ENCODE measurements around the gene PTDSS2. TPM values are rescaled to one million over a fixed set of nuclear protein-coding genes. Genes with fewer than 3 reads are reported as not detected.
A peak's percentile ranks its signal among the peaks of the same experiment; 100 is the strongest.

PTDSS2 gene
- 105 and 295 TPM in 2 replicates for total RNA-seq (2011; cell fraction: chromatin; rRNA removed; ENCODE audit: low replicate concordance)
- 221 and 222 TPM in 2 replicates for total RNA-seq (2011; cell fraction: nucleolus; rRNA removed)
- 123 and 136 TPM in 2 replicates for total RNA-seq (2011; cell fraction: nucleoplasm; rRNA removed)
- 42.4 and 61.4 TPM in 2 replicates for total RNA-seq (2014; rRNA removed)
- 7.7 and 10.3 TPM in 2 replicates for total RNA-seq (2014; rRNA removed; fragmentation: Illumina TruSeq; extraction: Trizol)
- total RNA-seq (2015; rRNA removed; fragmentation: Illumina TruSeq; extraction: Trizol), result 17.2 and 19.2 TPM in 2 replicates
- 51.4 and 53.9 TPM in 2 replicates for total RNA-seq (2021)
- polyA plus RNA-seq (2011; rRNA removed), result 22.4 and 36.2 TPM in 2 replicates
- polyA plus RNA-seq (2011; cell fraction: cytosol; rRNA removed), result 31.4 and 55.2 TPM in 2 replicates
- 204 and 221 TPM in 2 replicates for polyA plus RNA-seq (2011; cell fraction: nucleus; rRNA removed)
- 33.8 and 52.0 TPM in 2 replicates for polyA plus RNA-seq (2012)
- 16.9 and 25.2 TPM in 2 replicates for polyA plus RNA-seq (2014; fragmentation: Illumina TruSeq; extraction: Trizol)
- 1 to 10 TPM in 1 of 2 experiments, under 1 TPM in 1; 0.45 to 1.1 TPM for polyA plus RNA-seq (2014; fragmentation: Nextera tagmentation; extraction: Ambion mirVana)
- polyA plus RNA-seq (2014; rRNA removed), result 36.8 and 38.3 TPM in 2 replicates
- 21.0 and 25.3 TPM in 2 replicates for polyA minus RNA-seq (2011; rRNA and poly(A)+ RNA removed)
- polyA minus RNA-seq (2011; cell fraction: cytosol; rRNA and poly(A)+ RNA removed), result 26.6 and 30.7 TPM in 2 replicates
- 37.0 and 51.1 TPM in 2 replicates for polyA minus RNA-seq (2011; cell fraction: nucleus; rRNA and poly(A)+ RNA removed)
- Bru-seq, nascent RNA, result percentile 66 among the genes with signal in this experiment
- BruChase-seq, experiment 1, labeled RNA remaining after a 2-hour chase, result percentile 69 among the genes with signal in this experiment
- percentile 74 among the genes with signal in this experiment for BruChase-seq, experiment 2, labeled RNA remaining after a 6-hour chase
- long read RNA-seq, experiment 1, transcript PTDSS2-201 (12 exons, 2,445 nt), result major isoform, 73 of 209 reads
- long read RNA-seq, experiment 1, partial matches to known transcripts, result 71 of 209 reads
- long read RNA-seq, experiment 1, other reads (novel, unspliced or antisense), result 61 of 209 reads
- long read RNA-seq, experiment 2, transcript PTDSS2-201 (12 exons, 2,445 nt), result major isoform, 31 of 79 reads
- long read RNA-seq, experiment 2, partial matches to known transcripts, result 11 of 79 reads
- long read RNA-seq, experiment 2, other reads (novel, unspliced or antisense), result 36 of 79 reads
- long read RNA-seq, experiment 3, transcript PTDSS2-201 (12 exons, 2,445 nt), result major isoform, 9 of 24 reads
- long read RNA-seq, experiment 3, partial matches to known transcripts, result 6 of 24 reads
- long read RNA-seq, experiment 3, other reads (novel, unspliced or antisense), result 6 of 24 reads

GRCh38 chr11:449889-450808 lies at the start of gene PTDSS2:
PTDSS2 (plus strand) TSS chr11:450279; CDS start chr11:450456, 177 bp downstream.
- CTCF ChIA-PET (ENCODE audit: low intra/inter-chr PET ratio), result no interaction called here
- Histone ChIP-seq H3K4me2 (ENCODE audit: insufficient read depth, low read length) (peak within 1 kb of the TSS; percentile 82), H3K4me1 (replicated peaks in 1 of 2; ENCODE audit: control insufficient read depth in 2 of 2, insufficient read depth in 2 of 2, low read length in 2 of 2) (peaks cover 27 to 75% of the 10 kb centered on the region in 2 experiments; a peak in 4 of 5 replicates), H3K36me3 (ENCODE audit: control insufficient read depth, insufficient read depth, low read length) (peaks cover 39% of the 10 kb centered on the region; the same call in 2 of the 3 replicates), H3K27ac (ENCODE audit: extremely low read depth, low read depth, low read length) (peak within 1 kb of the TSS; percentile 92), H3K27me3 (ENCODE audit: control insufficient read depth in 2 of 2, insufficient read depth in 2 of 2, low read length in 2 of 2) (no peaks in the 10 kb centered on the region), H3K9ac (ENCODE audit: insufficient read depth in 1 of 2, low read depth in 2 of 2, low read length in 2 of 2) (peak within 1 kb of the TSS; percentile 93 to 100), H2AFZ (ENCODE audit: low read depth, low read length) (peak within 1 kb of the TSS; percentile 90), H4K20me1 (replicated peaks; ENCODE audit: control insufficient read depth, insufficient read depth, low read length) (no peaks in the 10 kb centered on the region), H3K4me3 (peak within 1 kb of the TSS; percentile 99), H3K79me2 (ENCODE audit: control insufficient read depth, insufficient read depth, low read length) (peaks cover 67% of the 10 kb centered on the region), H3K9me1 (ENCODE audit: control insufficient read depth, insufficient read depth, low read length) (no peaks in the 10 kb centered on the region), H3K9me3 (replicated peaks; ENCODE audit: control insufficient read depth, insufficient read depth, low read depth, low read length) (no peaks in the 10 kb centered on the region)
- BruUV-seq (replicated peaks), result no TSS peak
- in situ Hi-C loops (cut with MboI), result loop anchor here (5.0 kb wide), 1 partner anchor 52 kb away; no protein-coding TSS in a partner anchor
- POLR2A ChIA-PET, result interaction anchor here (0.6 to 2.0 kb wide), 9 partner anchors 9 to 195 kb away, joined by 3 to 16 read pairs (median 4); partner anchors contain the start of gene ANO9
- DNase-seq (ENCODE audit: extremely low read depth in 1 of 4, low spot score in 3 of 4), result peak; percentile 81 to 98 (median 86)
- WGBS (ENCODE audit: insufficient coverage, low coverage, missing lambda C conversion rate), result under 1% methylated on average over 64 of the region's 108 CpGs
- FAIRE-seq, result peak; percentile 99
- ATAC-seq, result peak; percentile 89
- intact Hi-C loops (cut with micrococcal nuclease), result loop anchor here (2.0 to 5.0 kb wide), 3 partner anchors 43 to 58 kb away; partner anchors contain the start of genes PKP3 and RNH1
- TF ChIP-seq OTX1 (CRISPR knock-in tag; IDR thresholded peaks at IDR 0.05), result no peak
- no peak for TF ChIP-seq XRCC3 (IDR thresholded peaks at IDR 0.05)
- TF ChIP-seq KDM2B (CRISPR knock-in tag; IDR thresholded peaks at IDR 0.05), result 0 out of 2 replicates have a peak, but pooled peaks have one; percentile 2
- 0 out of 2 replicates have a peak, but pooled peaks have one; percentile 45 for TF ChIP-seq HDAC8 (tag; IDR thresholded peaks at IDR 0.05)
- peak; percentile 88 for TF ChIP-seq POLR2G (IDR thresholded peaks at IDR 0.05; ENCODE audit: low read depth, low read length)
- TF ChIP-seq SMARCE1 (IDR thresholded peaks at IDR 0.05), result no peak
- TF ChIP-seq ARNT (IDR thresholded peaks at IDR 0.05), result no peak
- TF ChIP-seq NBN (IDR thresholded peaks at IDR 0.05; ENCODE audit: low read depth), result 0 out of 2 replicates have a peak, but pooled peaks have one; percentile 42
- no peak for TF ChIP-seq FOXA3 (CRISPR knock-in tag; conservative IDR thresholded peaks at IDR 0.05 in 1 of 2, IDR thresholded peaks at IDR 0.05 in 1 of 2)
- TF ChIP-seq RFX1 (IDR thresholded peaks at IDR 0.05), result peak; percentile 90
- no peak for TF ChIP-seq ZNF354B (CRISPR knock-in tag; IDR thresholded peaks at IDR 0.05)
- no peak for TF ChIP-seq RBM34 (IDR thresholded peaks at IDR 0.05; ENCODE audit: borderline replicate concordance, insufficient read depth, low read length)
- peak; percentile 56; the same call in 1 of the 2 replicates for TF ChIP-seq FOXJ2 (tag; IDR thresholded peaks at IDR 0.05)
- TF ChIP-seq MEF2A (IDR thresholded peaks at IDR 0.05; ENCODE audit: control insufficient read depth, low read depth, low read length), result no peak
- TF ChIP-seq MAFK (IDR thresholded peaks at IDR 0.05; ENCODE audit: low read length), result no peak; the same call in 1 of the 2 replicates
- no peak for TF ChIP-seq NFRKB (IDR thresholded peaks at IDR 0.05; ENCODE audit: low read depth)
- no peak for TF ChIP-seq ZNF408 (CRISPR knock-in tag; IDR thresholded peaks at IDR 0.05; ENCODE audit: low read depth)
- no peak; a peak in 1 of 4 replicates for TF ChIP-seq TBL1XR1 (IDR thresholded peaks at IDR 0.05; ENCODE audit: low read length in 2 of 2)
